ENCODE data around the gene EIF2S2. TPM values are rescaled to one million over a fixed set of nuclear protein-coding genes. Genes with fewer than 3 reads are reported as not detected.

The EIF2S2 gene
- 73.5 and 81.5 TPM in 2 replicates for total RNA-seq

GRCh38 chr20:34111702-34112599, at the start of gene EIF2S2:
Gene EIF2S2, minus strand, starts transcription at chr20:34112243. Its CDS starts 133 bp downstream, at chr20:34112110.

Small RNAs within 50 kb of the gene (small RNA-seq; reads per million reads assigned to genes)
- gene MIR4755, result not detected

Other genes starting within 250 kb of the EIF2S2 start
- gene RALY, start 118.3 kb downstream of the EIF2S2 start, total RNA-seq, result 57.4 and 59.0 TPM in 2 replicates
- 0.32 TPM in 1 of 2 replicates, not detected in the other for gene ASIP, start 129.2 kb upstream of the EIF2S2 start, total RNA-seq
- gene AHCY, start 191.1 kb upstream of the EIF2S2 start, total RNA-seq, result 123 and 135 TPM in 2 replicates